Kidney (tissue), 22 donors: ENCODE data around the gene RESP18. TPM values are rescaled to one million over a fixed set of nuclear protein-coding genes. Genes with fewer than 3 reads are reported as not detected.

Experiments used
- DNase-seq, 5 donors: peaks; one replicate each; pipeline ENCODE4 v3.0.0-alpha.2; 2013 to 2020
- FAIRE-seq: peaks from 2 replicates; lab custom pipeline; 2012; peaks lifted over from hg19 to GRCh38; lab: Jason Lieb, UNC
- H3K27ac ChIP-seq, 2 donors: one replicate each; pipeline ENCODE4 v1.7.0; 2013; ENCODE audit warnings: low read depth in 2 of 2, low read length in 2 of 2, inconsistent platforms in 1 of 2
- H3K27me3 ChIP-seq: one replicate; pipeline ENCODE4 v1.7.1; 2013; ENCODE audit warnings: low read length, inconsistent platforms; ENCODE audit not compliant: control insufficient read depth, insufficient read depth
- H3K36me3 ChIP-seq, 3 donors: one replicate each; pipeline versions ENCODE4 v1.7.0 to v1.7.1; 2013; ENCODE audit warnings: low read length in 3 of 3, control low read depth in 1 of 3, inconsistent platforms in 1 of 3; ENCODE audit not compliant: insufficient read depth in 3 of 3, control insufficient read depth in 2 of 3
- H3K4me1 ChIP-seq, 3 donors: one replicate each; pipeline versions ENCODE4 v1.7.0 to v1.7.1; 2013; ENCODE audit warnings: low read length in 3 of 3, inconsistent platforms in 1 of 3, low read depth in 1 of 3; ENCODE audit not compliant: control insufficient read depth in 2 of 3, insufficient read depth in 2 of 3
- H3K4me3 ChIP-seq, 3 donors: one replicate each; pipeline versions ENCODE4 v1.7.0 to v1.8.1; 2013; ENCODE audit warnings: low read length in 3 of 3, control low read depth in 1 of 3, inconsistent platforms in 1 of 3
- H3K9ac ChIP-seq, 3 donors: one replicate each; pipeline versions ENCODE4 v1.7.0 to v1.7.1; 2013; ENCODE audit warnings: low read length in 3 of 3, control low read depth in 1 of 3, inconsistent platforms in 1 of 3
- H3K9me3 ChIP-seq, 3 donors: one replicate each; pipeline versions ENCODE4 v1.7.0 to v1.7.1; 2013; ENCODE audit warnings: low read length in 3 of 3, control low read depth in 1 of 3, inconsistent platforms in 1 of 3; ENCODE audit not compliant: control insufficient read depth in 2 of 3, insufficient read depth in 1 of 3
- intact Hi-C: fragments of 100-400 bp; cut with DNase I; formaldehyde crosslinking; loops from one replicate; pipeline ENCODE4 v1.11.1; 2022
- long read RNA-seq, 10 donors: library from polyadenylated mRNA in 1 of 10; unstranded in 1 of 10; transcript quantifications; one replicate each; pipeline ENCODE4 v2.0.0 and lab custom pipeline, GENCODE V29; 2021 to 2026
- polyA plus RNA-seq: library from polyadenylated mRNA; stranded (reverse); fragments of 350-450 nt; fragmentation: Illumina TruSeq; extraction: RNeasy Lipid Tissue Mini Kit (QIAGEN cat#74804); gene quantifications from one replicate; pipeline ENCODE4 v1.2.3, GENCODE V29; 2014; ENCODE audit warnings: low read depth, low replicate concordance; ENCODE audit not compliant: insufficient read depth
- total RNA-seq: library from RNA; stranded (reverse); fragmentation: NEBNext Ultra II Directional; extraction: Animal tissue kit (Norgen Biotek cat#: 25700); gene quantifications from one replicate; pipeline ENCODE4 v1.2.1, GENCODE V29; 2021
- TF ChIP-seq, protein P1 (sequence below): IDR thresholded peaks from 3 replicates; pipeline ENCODE4 v1.5.1; 2012; ENCODE audit warnings: mild to moderate bottlenecking, moderate library complexity, borderline replicate concordance; ENCODE audit not compliant: insufficient read depth; ENCODE audit errors: extremely low read depth
- donor health status: control.
- donor health status: control.
- donor health status: control.
- donor health status: control.
- donor health status: control.
- donor health status: DM: yes; HTN: yes; CAD: no.
- donor health status: Normal renal cell carcinoma (clear cell type).

The RESP18 gene
- not detected for total RNA-seq
- polyA plus RNA-seq: not detected
- long read RNA-seq, donor 1: 0 reads
- long read RNA-seq, donor 2: 0 reads
- long read RNA-seq, donor 3: 0 reads
- long read RNA-seq, donor 4: 0 reads
- long read RNA-seq, donor 5: 0 reads
- long read RNA-seq, donor 6: 0 reads
- long read RNA-seq, donor 7: 0 reads
- long read RNA-seq, donor 8: 0 reads
- long read RNA-seq, donor 9: 0 reads
- long read RNA-seq, donor 10: 0 reads

DNA sequence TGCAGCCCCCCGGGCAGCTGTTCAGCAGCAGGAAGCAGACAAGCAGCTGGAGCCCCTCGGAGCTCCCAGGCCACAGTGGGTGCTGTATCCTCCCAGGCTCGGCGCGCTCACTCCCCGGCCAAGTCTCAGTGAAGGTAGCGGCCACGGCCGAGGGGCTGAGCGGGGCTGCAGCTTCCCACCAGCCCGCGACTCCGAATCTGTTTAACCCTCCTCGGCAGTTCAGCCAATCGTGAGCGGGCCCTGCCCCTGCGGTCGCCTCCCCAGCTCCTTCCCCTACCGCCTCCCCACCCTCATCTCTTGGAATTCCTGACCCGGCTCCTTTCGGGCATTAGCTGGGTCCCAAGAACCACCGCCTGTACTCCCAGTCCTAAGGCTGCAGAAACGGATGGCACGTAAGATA is at the start of gene RESP18:
Gene RESP18, minus strand, starts transcription at position 203 of the 400 bp plus-strand sequence.
- intact Hi-C loops: no loop called here
- Histone ChIP-seq H3K36me3 (no peaks in the 10 kb centered on the region), H3K27me3 (peaks cover 12% of the 10 kb centered on the region), H3K9ac (no peak within 1 kb of the TSS), H3K27ac (no peak within 1 kb of the TSS), H3K4me1 (no peaks in the 10 kb centered on the region), H3K9me3 (no peaks in the 10 kb centered on the region), H3K4me3 (no peak within 1 kb of the TSS)
- TF ChIP-seq, protein P1, sequence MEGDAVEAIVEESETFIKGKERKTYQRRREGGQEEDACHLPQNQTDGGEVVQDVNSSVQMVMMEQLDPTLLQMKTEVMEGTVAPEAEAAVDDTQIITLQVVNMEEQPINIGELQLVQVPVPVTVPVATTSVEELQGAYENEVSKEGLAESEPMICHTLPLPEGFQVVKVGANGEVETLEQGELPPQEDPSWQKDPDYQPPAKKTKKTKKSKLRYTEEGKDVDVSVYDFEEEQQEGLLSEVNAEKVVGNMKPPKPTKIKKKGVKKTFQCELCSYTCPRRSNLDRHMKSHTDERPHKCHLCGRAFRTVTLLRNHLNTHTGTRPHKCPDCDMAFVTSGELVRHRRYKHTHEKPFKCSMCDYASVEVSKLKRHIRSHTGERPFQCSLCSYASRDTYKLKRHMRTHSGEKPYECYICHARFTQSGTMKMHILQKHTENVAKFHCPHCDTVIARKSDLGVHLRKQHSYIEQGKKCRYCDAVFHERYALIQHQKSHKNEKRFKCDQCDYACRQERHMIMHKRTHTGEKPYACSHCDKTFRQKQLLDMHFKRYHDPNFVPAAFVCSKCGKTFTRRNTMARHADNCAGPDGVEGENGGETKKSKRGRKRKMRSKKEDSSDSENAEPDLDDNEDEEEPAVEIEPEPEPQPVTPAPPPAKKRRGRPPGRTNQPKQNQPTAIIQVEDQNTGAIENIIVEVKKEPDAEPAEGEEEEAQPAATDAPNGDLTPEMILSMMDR: no peak
- no peak for DNase-seq
- FAIRE-seq: no peak

DNA sequence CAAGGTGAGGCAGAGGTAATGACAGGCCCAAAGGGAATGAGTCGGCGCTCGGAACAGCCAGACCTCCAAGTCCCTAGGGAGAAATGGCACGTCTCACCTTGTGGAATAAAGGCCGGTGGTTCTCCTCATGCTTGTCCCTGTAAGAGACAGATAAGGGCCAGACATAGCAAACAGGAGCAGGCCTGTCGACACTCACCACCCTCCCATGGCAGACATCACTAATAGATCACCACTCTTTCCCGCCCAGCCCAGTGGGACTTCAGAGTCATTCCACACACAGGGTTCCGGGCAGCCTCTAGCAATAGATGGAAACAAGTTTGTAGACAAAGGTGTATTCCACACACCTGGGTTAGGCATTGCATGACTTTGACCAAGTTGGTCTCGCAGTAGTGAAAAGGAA is 48.9 kb upstream of the RESP18 start:
- intact Hi-C loops: no loop called here
- H3K4me1 ChIP-seq: peaks cover 0 to 5% (median 0%) of the 10 kb centered on the region in 3 donors
- peaks cover 15 to 58% (median 38%) of the 10 kb centered on the region in 3 donors for H3K36me3 ChIP-seq
- H3K27ac ChIP-seq: no peak overlapping the region
- H3K9me3 ChIP-seq: no peaks in the 10 kb centered on the region
- DNase-seq (no peak), FAIRE-seq (no peak)
- TF ChIP-seq, protein P1: no peak
- H3K27me3 ChIP-seq: no peaks in the 10 kb centered on the region
- no peak overlapping the region for H3K4me3 ChIP-seq
- no peak overlapping the region for H3K9ac ChIP-seq

DNA sequence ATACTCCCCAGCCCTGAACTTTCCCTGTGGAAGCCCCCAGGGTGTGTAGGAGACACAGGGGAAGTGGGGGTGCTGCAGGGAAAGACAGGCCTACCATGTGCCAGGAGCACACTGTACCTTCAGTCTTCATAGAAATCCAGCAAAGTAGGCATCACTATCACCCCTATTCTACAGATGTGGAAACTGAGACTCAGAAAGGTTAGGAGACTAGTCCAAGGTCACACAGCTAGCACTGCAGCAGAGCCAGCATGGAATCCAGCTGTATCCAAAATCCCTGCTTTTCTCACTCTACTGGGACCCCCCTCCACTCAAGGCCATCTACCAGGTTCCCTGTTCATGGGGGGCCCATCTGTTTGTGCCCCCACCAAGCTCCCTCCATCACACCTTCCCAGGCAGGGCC is 48.4 kb upstream of the RESP18 start:
- no peak overlapping the region for H3K4me3 ChIP-seq
- DNase-seq (no peak), FAIRE-seq (no peak)
- H3K27ac ChIP-seq: no peak overlapping the region
- H3K36me3 ChIP-seq: peaks cover 13 to 53% (median 38%) of the 10 kb centered on the region in 3 donors
- H3K9ac ChIP-seq: no peak overlapping the region
- intact Hi-C loops: no loop called here
- H3K27me3 ChIP-seq: no peaks in the 10 kb centered on the region
- peaks cover 0 to 2% (median 0%) of the 10 kb centered on the region in 3 donors for H3K4me1 ChIP-seq
- H3K9me3 ChIP-seq: no peaks in the 10 kb centered on the region
- TF ChIP-seq, protein P1: no peak
